Parietal lobe (tissue), 1 donor: ENCODE results near the gene MAP3K20. TPM values are rescaled to one million over a fixed set of nuclear protein-coding genes. Genes with fewer than 3 reads are reported as not detected.

ENCODE experiments used
- total RNA-seq: library from RNA; depleted of rRNA; stranded (reverse); fragments of >200 nt; gene quantifications from one replicate; pipeline ENCODE4 v1.2.3, GENCODE V29; 2014

The MAP3K20 gene
- total RNA-seq, result 14.1 TPM

DNA sequence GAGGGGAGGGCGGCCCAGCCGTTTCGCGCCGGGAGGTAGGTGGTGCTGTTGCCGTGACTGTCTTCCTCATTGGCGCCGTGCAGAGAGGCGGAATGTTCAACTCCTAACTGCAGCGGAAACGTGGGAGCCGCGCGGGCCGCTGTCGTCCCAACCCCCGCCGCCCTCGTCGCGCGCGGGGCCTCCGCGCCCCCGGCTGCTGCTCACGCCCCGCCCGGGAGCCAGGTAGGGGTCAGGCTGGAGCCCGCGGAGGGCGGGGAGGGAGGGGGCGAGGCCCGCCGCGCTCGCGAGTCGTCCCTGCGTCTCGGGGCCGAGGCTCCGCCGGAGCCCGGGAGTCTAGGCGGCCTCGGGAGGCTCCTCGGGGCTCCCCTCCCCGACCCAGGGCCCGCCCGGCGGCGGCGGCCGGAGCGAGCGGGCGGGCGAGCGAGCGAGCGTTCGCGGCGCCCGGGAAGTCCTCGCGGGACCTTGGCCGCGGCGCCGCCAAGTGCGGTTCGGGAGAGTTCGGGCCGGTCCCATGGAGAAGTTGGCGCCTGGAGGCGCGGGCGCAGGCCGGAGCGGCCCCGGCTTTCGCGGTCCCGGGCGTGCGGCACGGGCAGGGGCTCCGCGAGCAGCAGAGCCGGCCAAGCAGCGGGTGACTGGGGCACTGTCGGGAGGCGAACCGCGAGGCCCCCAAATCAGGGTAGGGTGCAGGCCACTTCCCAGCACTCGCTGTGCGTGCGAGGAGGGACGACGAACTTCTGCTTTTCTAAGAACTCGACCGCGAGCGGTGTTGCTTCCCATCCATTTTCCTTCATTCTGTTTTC lies at the start of gene MAP3K20:
TSS of gene MAP3K20 (plus strand) at position 66 of the 800 bp plus-strand sequence. CDS start 15,186 bp downstream, outside the sequence.

